IPS-18a (cell line): Measurements from ENCODE around the gene B3GNT3.
A peak's percentile ranks its signal among the peaks of the same experiment; 100 is the strongest.

ENCODE experiments used
- H3K27ac ChIP-seq: one replicate; pipeline ENCODE4 v1.5.1; 2013; ENCODE audit warnings: low read length
- H3K27me3 ChIP-seq: one replicate; pipeline ENCODE4 v1.6.1; 2013; ENCODE audit warnings: mild to moderate bottlenecking, low read length; ENCODE audit not compliant: control insufficient read depth, insufficient read depth
- H3K36me3 ChIP-seq: one replicate; pipeline ENCODE4 v1.6.1; 2013; ENCODE audit warnings: low read depth, low read length; ENCODE audit not compliant: control insufficient read depth
- H3K4me1 ChIP-seq: one replicate; pipeline ENCODE4 v1.6.1; 2013; ENCODE audit warnings: low read depth, low read length; ENCODE audit not compliant: control insufficient read depth
- H3K4me3 ChIP-seq: one replicate; pipeline ENCODE4 v1.5.1; 2013; ENCODE audit warnings: low read length
- H3K9ac ChIP-seq: one replicate; pipeline ENCODE4 v1.6.1; 2013; ENCODE audit warnings: mild to moderate bottlenecking, low read length, moderate library complexity
- H3K9me3 ChIP-seq: one replicate; pipeline ENCODE4 v1.6.1; 2013; ENCODE audit warnings: low read depth, low read length; ENCODE audit not compliant: control insufficient read depth

The B3GNT3 gene

GRCh38 chr19:17794731-17795494 lies at the start of gene B3GNT3:
Gene B3GNT3 (plus strand): TSS chr19:17795138. CDS start chr19:17807808, 12,670 bp downstream.
- Histone ChIP-seq H3K9ac (no peak within 1 kb of the TSS), H3K4me1 (no peaks in the 10 kb centered on the region), H3K4me3 (peak within 1 kb of the TSS; percentile 65), H3K27me3 (peaks cover 20% of the 10 kb centered on the region), H3K27ac (no peak within 1 kb of the TSS), H3K36me3 (no peaks in the 10 kb centered on the region), H3K9me3 (no peaks in the 10 kb centered on the region)

- no peaks in the 10 kb centered on the region for H3K9me3 ChIP-seq
- peak overlapping the region; percentile 14 for H3K9ac ChIP-seq
- no peak overlapping the region for H3K27ac ChIP-seq
These were observed 47.5 kb upstream of the B3GNT3 start for GRCh38 chr19:17747205-17748098.

GRCh38 chr19:17748884-17749638 lies 45.9 kb upstream of the B3GNT3 start:
- Histone ChIP-seq H3K4me3 (no peak overlapping the region), H3K27me3 (no peaks in the 10 kb centered on the region), H3K27ac (no peak overlapping the region), H3K9ac (no peak overlapping the region), H3K4me1 (no peaks in the 10 kb centered on the region), H3K36me3 (no peaks in the 10 kb centered on the region), H3K9me3 (no peaks in the 10 kb centered on the region)

More at GRCh38 chr19:17747205-17748098, 47.5 kb upstream of the B3GNT3 start:
- H3K4me1 ChIP-seq: no peaks in the 10 kb centered on the region
- peak overlapping the region; percentile 64 for H3K4me3 ChIP-seq
- no peaks in the 10 kb centered on the region for H3K36me3 ChIP-seq
- no peaks in the 10 kb centered on the region for H3K27me3 ChIP-seq

GRCh38 chr19:17749912-17750317 lies 45.0 kb upstream of the B3GNT3 start:
- no peaks in the 10 kb centered on the region for H3K9me3 ChIP-seq
- no peaks in the 10 kb centered on the region for H3K36me3 ChIP-seq
- H3K27ac ChIP-seq: no peak overlapping the region
- no peak overlapping the region for H3K9ac ChIP-seq
- no peaks in the 10 kb centered on the region for H3K27me3 ChIP-seq
- H3K4me1 ChIP-seq: no peaks in the 10 kb centered on the region
- no peak overlapping the region for H3K4me3 ChIP-seq

GRCh38 chr19:17751103-17751911 lies 43.6 kb upstream of the B3GNT3 start, which contains the start of gene FCHO1:
Gene FCHO1 (plus strand): TSS chr19:17751477. CDS start chr19:17755165, 3,688 bp downstream.
- Histone ChIP-seq H3K36me3 (no peaks in the 10 kb centered on the region), H3K9ac (no peak within 1 kb of the TSS), H3K4me1 (peaks cover 7% of the 10 kb centered on the region), H3K27ac (no peak within 1 kb of the TSS), H3K27me3 (no peaks in the 10 kb centered on the region), H3K4me3 (no peak within 1 kb of the TSS), H3K9me3 (no peaks in the 10 kb centered on the region)

GRCh38 chr19:17751912-17752273 lies 43.0 kb upstream of the B3GNT3 start:
- Histone ChIP-seq H3K9ac (no peak overlapping the region), H3K27me3 (no peaks in the 10 kb centered on the region), H3K4me1 (peaks cover 7% of the 10 kb centered on the region), H3K36me3 (no peaks in the 10 kb centered on the region), H3K9me3 (no peaks in the 10 kb centered on the region), H3K27ac (no peak overlapping the region), H3K4me3 (no peak overlapping the region)

GRCh38 chr19:17752865-17753639 lies 41.9 kb upstream of the B3GNT3 start:
- H3K4me1 ChIP-seq: peaks cover 7% of the 10 kb centered on the region
- no peaks in the 10 kb centered on the region for H3K9me3 ChIP-seq
- no peak overlapping the region for H3K4me3 ChIP-seq
- H3K27ac ChIP-seq: no peak overlapping the region
- H3K9ac ChIP-seq: no peak overlapping the region
- H3K36me3 ChIP-seq: no peaks in the 10 kb centered on the region
- no peaks in the 10 kb centered on the region for H3K27me3 ChIP-seq

GRCh38 chr19:17753976-17754375 lies 41.0 kb upstream of the B3GNT3 start:
- no peaks in the 10 kb centered on the region for H3K36me3 ChIP-seq
- no peak overlapping the region for H3K9ac ChIP-seq
- H3K27me3 ChIP-seq: no peaks in the 10 kb centered on the region
- no peak overlapping the region for H3K4me3 ChIP-seq
- no peak overlapping the region for H3K27ac ChIP-seq
- peaks cover 7% of the 10 kb centered on the region for H3K4me1 ChIP-seq
- no peaks in the 10 kb centered on the region for H3K9me3 ChIP-seq

- no peaks in the 10 kb centered on the region for H3K9me3 ChIP-seq
- no peaks in the 10 kb centered on the region for H3K27me3 ChIP-seq
- H3K9ac ChIP-seq: no peak overlapping the region
- no peak overlapping the region for H3K4me3 ChIP-seq
- no peaks in the 10 kb centered on the region for H3K36me3 ChIP-seq
- H3K4me1 ChIP-seq: peaks cover 7% of the 10 kb centered on the region
- H3K27ac ChIP-seq: no peak overlapping the region
These were observed 40.1 kb upstream of the B3GNT3 start for GRCh38 chr19:17754634-17755442.
